A549 (cell line): ENCODE data around the gene ZYG11B.
"Not testable (repeated sequence)": the region's sequence is repeated elsewhere in the genome, so short reads cannot be mapped to it uniquely, and the experiment has no call there.

ENCODE experiments used
- EP300 ChIP-seq, 2 experiments: fragments of >200 bp; sonication (Bioruptor Twin); formaldehyde crosslinking; IDR thresholded peaks; 2 replicates in 1 of 2; 3 replicates in 1 of 2; pipeline ENCODE4 v1.6.1; 2016 to 2017
- ESRRA ChIP-seq: fragments of 150-350 bp; IDR thresholded peaks from 2 replicates; pipeline ENCODE4 v1.6.1; 2014; ENCODE audit warnings: mild to moderate bottlenecking, low read length, borderline replicate concordance
- MAFK ChIP-seq: fragments of 450-650 bp; IDR thresholded peaks from 2 replicates; pipeline ENCODE4 v1.6.1; 2014; ENCODE audit not compliant: partially characterized antibody
- MAZ ChIP-seq: fragments of 150-350 bp; IDR thresholded peaks from 2 replicates; pipeline ENCODE4 v1.6.1; 2014; ENCODE audit warnings: antibody characterized with exemption, low read depth, low read length, borderline replicate concordance
- POLR2A ChIP-seq: IDR thresholded peaks from 2 replicates; pipeline ENCODE4 v1.6.1; 2012; ENCODE audit warnings: mild to moderate bottlenecking, low read length
- RAD21 ChIP-seq, 2 experiments: fragments of >200 bp in 1 of 2; sonication (Bioruptor Twin) in 1 of 2; formaldehyde crosslinking in 1 of 2; IDR thresholded peaks in 1 of 2; conservative IDR thresholded peaks in 1 of 2; 2 replicates in 1 of 2; 3 replicates in 1 of 2; pipeline ENCODE4 v1.6.1; 2012 to 2018; ENCODE audit warnings: inconsistent platforms in 1 of 2
- TFCP2L1 ChIP-seq: fragments of 250-450 bp; sonication (Bioruptor Pico); IDR thresholded peaks from 2 replicates; pipeline ENCODE4 v1.5.0; 2021; ENCODE audit warnings: mild to moderate bottlenecking
- ZSCAN20 ChIP-seq: fragments of 250-450 bp; sonication (Bioruptor Pico); IDR thresholded peaks from 2 replicates; pipeline ENCODE4 v1.8.0; 2022; ENCODE audit warnings: mild to moderate bottlenecking, moderate library complexity
- TF ChIP-seq, protein P1 (sequence below): IDR thresholded peaks from 2 replicates; pipeline ENCODE4 v1.6.1; 2012
- TF ChIP-seq, protein P2 (sequence below): fragments of >200 bp; sonication (Bioruptor Twin); formaldehyde crosslinking; IDR thresholded peaks from 3 replicates; pipeline ENCODE4 v1.5.1; 2016
- TF ChIP-seq, protein P3 (sequence below): fragments of 200-600 bp; sonication (generic); IDR thresholded peaks from 2 replicates; pipeline ENCODE4 v1.6.1; 2016; ENCODE audit warnings: antibody characterized with exemption, mild to moderate bottlenecking, moderate library complexity
- TF ChIP-seq, protein P4 (sequence below): fragments of 250-450 bp; sonication (Bioruptor Pico); IDR thresholded peaks from 2 replicates; pipeline ENCODE4 v1.5.0; 2021; ENCODE audit warnings: mild to moderate bottlenecking, moderate library complexity, borderline replicate concordance
- TF ChIP-seq, protein P5 (sequence below): fragments of >200 bp; sonication (Bioruptor Twin); formaldehyde crosslinking; IDR thresholded peaks from 3 replicates; pipeline ENCODE4 v1.6.1; 2016
- TF ChIP-seq, protein P6 (sequence below): IDR thresholded peaks from 2 replicates; pipeline ENCODE4 v1.6.1; 2012

DNA sequence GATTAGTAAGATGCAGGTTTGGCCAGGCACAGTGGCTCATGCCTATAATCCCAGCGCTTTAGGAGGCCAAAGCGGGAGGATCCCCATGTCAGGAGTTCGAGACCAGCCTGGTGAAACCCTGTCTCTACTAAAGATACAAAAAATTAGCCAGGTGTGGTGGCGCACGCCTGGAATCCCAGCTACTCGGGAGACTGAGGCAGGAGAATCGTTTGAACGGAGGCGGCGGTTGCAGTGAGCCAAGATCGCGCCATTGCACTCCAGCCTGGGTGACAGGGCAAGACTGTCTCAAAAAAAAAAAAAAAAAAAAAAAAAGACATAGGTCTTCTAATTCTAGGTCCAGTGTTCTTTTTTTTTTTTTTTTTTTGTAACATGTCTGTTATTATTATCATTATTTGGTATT, 64.2 kb downstream of the ZYG11B start:
- not testable (repeated sequence) for TF ChIP-seq MAFK; EP300 (IDR thresholded peaks at IDR 0.05); RAD21 (conservative IDR thresholded peaks at IDR 0.05 in 1 of 2, IDR thresholded peaks at IDR 0.05 in 1 of 2); ZSCAN20 (CRISPR knock-in tag); ESRRA; TFCP2L1 (CRISPR knock-in tag); MAZ; POLR2A
- TF ChIP-seq, protein P1, sequence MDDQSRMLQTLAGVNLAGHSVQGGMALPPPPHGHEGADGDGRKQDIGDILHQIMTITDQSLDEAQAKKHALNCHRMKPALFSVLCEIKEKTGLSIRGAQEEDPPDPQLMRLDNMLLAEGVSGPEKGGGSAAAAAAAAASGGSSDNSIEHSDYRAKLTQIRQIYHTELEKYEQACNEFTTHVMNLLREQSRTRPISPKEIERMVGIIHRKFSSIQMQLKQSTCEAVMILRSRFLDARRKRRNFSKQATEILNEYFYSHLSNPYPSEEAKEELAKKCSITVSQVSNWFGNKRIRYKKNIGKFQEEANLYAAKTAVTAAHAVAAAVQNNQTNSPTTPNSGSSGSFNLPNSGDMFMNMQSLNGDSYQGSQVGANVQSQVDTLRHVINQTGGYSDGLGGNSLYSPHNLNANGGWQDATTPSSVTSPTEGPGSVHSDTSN = not testable (repeated sequence)
- TF ChIP-seq, protein P2, sequence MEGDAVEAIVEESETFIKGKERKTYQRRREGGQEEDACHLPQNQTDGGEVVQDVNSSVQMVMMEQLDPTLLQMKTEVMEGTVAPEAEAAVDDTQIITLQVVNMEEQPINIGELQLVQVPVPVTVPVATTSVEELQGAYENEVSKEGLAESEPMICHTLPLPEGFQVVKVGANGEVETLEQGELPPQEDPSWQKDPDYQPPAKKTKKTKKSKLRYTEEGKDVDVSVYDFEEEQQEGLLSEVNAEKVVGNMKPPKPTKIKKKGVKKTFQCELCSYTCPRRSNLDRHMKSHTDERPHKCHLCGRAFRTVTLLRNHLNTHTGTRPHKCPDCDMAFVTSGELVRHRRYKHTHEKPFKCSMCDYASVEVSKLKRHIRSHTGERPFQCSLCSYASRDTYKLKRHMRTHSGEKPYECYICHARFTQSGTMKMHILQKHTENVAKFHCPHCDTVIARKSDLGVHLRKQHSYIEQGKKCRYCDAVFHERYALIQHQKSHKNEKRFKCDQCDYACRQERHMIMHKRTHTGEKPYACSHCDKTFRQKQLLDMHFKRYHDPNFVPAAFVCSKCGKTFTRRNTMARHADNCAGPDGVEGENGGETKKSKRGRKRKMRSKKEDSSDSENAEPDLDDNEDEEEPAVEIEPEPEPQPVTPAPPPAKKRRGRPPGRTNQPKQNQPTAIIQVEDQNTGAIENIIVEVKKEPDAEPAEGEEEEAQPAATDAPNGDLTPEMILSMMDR = not testable (repeated sequence)
- TF ChIP-seq, protein P3, sequence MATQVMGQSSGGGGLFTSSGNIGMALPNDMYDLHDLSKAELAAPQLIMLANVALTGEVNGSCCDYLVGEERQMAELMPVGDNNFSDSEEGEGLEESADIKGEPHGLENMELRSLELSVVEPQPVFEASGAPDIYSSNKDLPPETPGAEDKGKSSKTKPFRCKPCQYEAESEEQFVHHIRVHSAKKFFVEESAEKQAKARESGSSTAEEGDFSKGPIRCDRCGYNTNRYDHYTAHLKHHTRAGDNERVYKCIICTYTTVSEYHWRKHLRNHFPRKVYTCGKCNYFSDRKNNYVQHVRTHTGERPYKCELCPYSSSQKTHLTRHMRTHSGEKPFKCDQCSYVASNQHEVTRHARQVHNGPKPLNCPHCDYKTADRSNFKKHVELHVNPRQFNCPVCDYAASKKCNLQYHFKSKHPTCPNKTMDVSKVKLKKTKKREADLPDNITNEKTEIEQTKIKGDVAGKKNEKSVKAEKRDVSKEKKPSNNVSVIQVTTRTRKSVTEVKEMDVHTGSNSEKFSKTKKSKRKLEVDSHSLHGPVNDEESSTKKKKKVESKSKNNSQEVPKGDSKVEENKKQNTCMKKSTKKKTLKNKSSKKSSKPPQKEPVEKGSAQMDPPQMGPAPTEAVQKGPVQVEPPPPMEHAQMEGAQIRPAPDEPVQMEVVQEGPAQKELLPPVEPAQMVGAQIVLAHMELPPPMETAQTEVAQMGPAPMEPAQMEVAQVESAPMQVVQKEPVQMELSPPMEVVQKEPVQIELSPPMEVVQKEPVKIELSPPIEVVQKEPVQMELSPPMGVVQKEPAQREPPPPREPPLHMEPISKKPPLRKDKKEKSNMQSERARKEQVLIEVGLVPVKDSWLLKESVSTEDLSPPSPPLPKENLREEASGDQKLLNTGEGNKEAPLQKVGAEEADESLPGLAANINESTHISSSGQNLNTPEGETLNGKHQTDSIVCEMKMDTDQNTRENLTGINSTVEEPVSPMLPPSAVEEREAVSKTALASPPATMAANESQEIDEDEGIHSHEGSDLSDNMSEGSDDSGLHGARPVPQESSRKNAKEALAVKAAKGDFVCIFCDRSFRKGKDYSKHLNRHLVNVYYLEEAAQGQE = not testable (repeated sequence)
- TF ChIP-seq, protein P4, sequence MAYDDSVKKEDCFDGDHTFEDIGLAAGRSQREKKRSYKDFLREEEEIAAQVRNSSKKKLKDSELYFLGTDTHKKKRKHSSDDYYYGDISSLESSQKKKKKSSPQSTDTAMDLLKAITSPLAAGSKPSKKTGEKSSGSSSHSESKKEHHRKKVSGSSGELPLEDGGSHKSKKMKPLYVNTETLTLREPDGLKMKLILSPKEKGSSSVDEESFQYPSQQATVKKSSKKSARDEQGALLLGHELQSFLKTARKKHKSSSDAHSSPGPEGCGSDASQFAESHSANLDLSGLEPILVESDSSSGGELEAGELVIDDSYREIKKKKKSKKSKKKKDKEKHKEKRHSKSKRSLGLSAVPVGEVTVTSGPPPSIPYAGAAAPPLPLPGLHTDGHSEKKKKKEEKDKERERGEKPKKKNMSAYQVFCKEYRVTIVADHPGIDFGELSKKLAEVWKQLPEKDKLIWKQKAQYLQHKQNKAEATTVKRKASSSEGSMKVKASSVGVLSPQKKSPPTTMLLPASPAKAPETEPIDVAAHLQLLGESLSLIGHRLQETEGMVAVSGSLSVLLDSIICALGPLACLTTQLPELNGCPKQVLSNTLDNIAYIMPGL (CRISPR knock-in tag) = not testable (repeated sequence)
- TF ChIP-seq, protein P5, sequence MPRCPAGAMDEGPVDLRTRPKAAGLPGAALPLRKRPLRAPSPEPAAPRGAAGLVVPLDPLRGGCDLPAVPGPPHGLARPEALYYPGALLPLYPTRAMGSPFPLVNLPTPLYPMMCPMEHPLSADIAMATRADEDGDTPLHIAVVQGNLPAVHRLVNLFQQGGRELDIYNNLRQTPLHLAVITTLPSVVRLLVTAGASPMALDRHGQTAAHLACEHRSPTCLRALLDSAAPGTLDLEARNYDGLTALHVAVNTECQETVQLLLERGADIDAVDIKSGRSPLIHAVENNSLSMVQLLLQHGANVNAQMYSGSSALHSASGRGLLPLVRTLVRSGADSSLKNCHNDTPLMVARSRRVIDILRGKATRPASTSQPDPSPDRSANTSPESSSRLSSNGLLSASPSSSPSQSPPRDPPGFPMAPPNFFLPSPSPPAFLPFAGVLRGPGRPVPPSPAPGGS = not testable (repeated sequence)
- TF ChIP-seq, protein P6, sequence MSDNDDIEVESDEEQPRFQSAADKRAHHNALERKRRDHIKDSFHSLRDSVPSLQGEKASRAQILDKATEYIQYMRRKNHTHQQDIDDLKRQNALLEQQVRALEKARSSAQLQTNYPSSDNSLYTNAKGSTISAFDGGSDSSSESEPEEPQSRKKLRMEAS = not testable (repeated sequence)
